ENCODE results near the gene ZBTB7C. TPM values are rescaled to one million over a fixed set of nuclear protein-coding genes. Genes with fewer than 3 reads are reported as not detected.

ZBTB7C gene
- total and polyA plus RNA-seq, 2 of the 8 experiments (the other 6 are each of a cell fraction or from before 2014, with no cell fraction given): 0.15 to 0.45 TPM

GRCh38 chr18:48176909-48177308 is 232.3 kb downstream of the ZBTB7C start (continued):
- TF ChIP-seq ATF3 (IDR thresholded peaks at IDR 0.05; ENCODE audit: insufficient read depth, low read depth, low read length): no peak
- TF ChIP-seq ATF2 (IDR thresholded peaks at IDR 0.05; ENCODE audit: low read length): no peak
- no peak for TF ChIP-seq SUZ12 (IDR thresholded peaks at IDR 0.05; ENCODE audit: low read length)
- TF ChIP-seq KDM4A (IDR thresholded peaks at IDR 0.05; ENCODE audit: low read depth, low read length, severe bottlenecking): no peak
- TF ChIP-seq SIRT6 (IDR thresholded peaks at IDR 0.05; ENCODE audit: low read length): no peak
- TF ChIP-seq, protein P1, sequence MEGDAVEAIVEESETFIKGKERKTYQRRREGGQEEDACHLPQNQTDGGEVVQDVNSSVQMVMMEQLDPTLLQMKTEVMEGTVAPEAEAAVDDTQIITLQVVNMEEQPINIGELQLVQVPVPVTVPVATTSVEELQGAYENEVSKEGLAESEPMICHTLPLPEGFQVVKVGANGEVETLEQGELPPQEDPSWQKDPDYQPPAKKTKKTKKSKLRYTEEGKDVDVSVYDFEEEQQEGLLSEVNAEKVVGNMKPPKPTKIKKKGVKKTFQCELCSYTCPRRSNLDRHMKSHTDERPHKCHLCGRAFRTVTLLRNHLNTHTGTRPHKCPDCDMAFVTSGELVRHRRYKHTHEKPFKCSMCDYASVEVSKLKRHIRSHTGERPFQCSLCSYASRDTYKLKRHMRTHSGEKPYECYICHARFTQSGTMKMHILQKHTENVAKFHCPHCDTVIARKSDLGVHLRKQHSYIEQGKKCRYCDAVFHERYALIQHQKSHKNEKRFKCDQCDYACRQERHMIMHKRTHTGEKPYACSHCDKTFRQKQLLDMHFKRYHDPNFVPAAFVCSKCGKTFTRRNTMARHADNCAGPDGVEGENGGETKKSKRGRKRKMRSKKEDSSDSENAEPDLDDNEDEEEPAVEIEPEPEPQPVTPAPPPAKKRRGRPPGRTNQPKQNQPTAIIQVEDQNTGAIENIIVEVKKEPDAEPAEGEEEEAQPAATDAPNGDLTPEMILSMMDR (IDR thresholded peaks at IDR 0.05; ENCODE audit: control extremely low read depth in 1 of 3, insufficient read depth in 1 of 3, low read depth in 1 of 3, low read length in 3 of 3): no peak
